ENCODE measurements around the gene ANO1.

Gene ANO1

DNA sequence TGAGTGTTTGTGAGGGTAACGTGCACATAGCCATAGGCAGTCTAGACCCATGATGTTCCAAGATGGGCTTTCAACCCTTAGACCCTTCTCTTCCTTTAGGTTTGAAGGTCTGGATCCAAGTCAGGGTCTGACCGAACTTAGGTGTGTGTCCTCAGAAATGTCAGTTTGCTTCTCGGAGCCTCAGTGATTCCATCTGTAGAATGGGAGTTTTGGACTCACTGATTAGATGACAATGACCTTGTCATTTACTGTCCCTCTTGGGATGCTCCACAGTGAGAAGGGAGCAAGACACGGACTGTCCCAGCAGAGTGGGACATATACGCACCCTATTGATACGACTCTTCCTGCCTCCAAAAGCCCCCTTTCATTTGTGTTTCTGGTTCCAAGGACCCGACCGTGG is 37.7 kb downstream of the ANO1 start:
- no peak for FAIRE-seq
- no peak for TF ChIP-seq PAX5 (IDR thresholded peaks at IDR 0.05; ENCODE audit: insufficient read depth, low read length, severe bottlenecking)
- no peak for TF ChIP-seq POLR2AphosphoS5 (IDR thresholded peaks at IDR 0.05; ENCODE audit: low read depth, low read length)
- TF ChIP-seq POLR2A (IDR thresholded peaks at IDR 0.05; ENCODE audit: low read depth, low read length): no peak
- no peak for TF ChIP-seq SPI1 (IDR thresholded peaks at IDR 0.05; ENCODE audit: low read depth, low read length)
- no peak for TF ChIP-seq TAF1 (IDR thresholded peaks at IDR 0.05; ENCODE audit: low read depth, low read length)
- TF ChIP-seq POU2F2 (IDR thresholded peaks at IDR 0.05; ENCODE audit: low read depth, low read length): no peak

DNA sequence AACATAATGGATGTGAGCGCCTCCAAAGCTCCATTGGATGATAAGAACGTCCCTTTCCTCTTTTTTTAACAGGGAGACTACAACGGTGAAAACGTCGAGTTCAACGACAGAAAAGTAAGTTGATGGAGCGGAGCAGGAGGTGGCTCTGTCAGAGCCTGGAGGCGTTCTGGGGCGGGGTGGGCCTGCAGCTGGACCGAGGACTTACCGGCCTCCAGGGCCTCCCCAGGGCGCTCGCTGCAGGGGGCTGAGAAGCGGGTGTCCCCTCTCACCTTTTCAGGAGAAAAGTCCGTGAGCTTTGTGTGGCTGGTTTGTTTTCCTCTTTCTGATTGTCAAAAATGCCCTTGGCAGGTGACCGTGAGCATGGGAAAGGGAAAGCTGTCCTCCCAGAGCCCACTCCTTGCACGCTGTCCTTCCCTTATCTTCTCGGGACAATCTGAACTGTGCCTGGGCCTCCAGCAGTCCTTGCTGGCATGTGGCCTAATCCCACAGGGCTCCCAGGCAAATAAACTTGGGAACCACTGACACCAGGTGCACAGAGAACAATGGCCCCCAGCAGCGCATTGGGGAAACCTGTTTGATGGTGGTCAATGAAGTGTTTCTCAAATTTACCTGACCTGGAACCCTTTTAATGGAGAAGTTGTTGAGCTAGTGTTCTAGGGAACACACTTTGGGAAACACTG is 38.4 kb downstream of the ANO1 start:
- no peak for FAIRE-seq
- TF ChIP-seq SPI1 (IDR thresholded peaks at IDR 0.05; ENCODE audit: low read depth, low read length): no peak
- no peak for TF ChIP-seq PAX5 (IDR thresholded peaks at IDR 0.05; ENCODE audit: insufficient read depth, low read length, severe bottlenecking)
- TF ChIP-seq POLR2A (IDR thresholded peaks at IDR 0.05; ENCODE audit: low read depth, low read length): no peak
- TF ChIP-seq TAF1 (IDR thresholded peaks at IDR 0.05; ENCODE audit: low read depth, low read length): no peak
- TF ChIP-seq POLR2AphosphoS5 (IDR thresholded peaks at IDR 0.05; ENCODE audit: low read depth, low read length): no peak

More for the DNA sequence above, 37.7 kb downstream of the ANO1 start:
- no peak for DNase-seq (ENCODE audit: insufficient read length, low spot score)

DNA sequence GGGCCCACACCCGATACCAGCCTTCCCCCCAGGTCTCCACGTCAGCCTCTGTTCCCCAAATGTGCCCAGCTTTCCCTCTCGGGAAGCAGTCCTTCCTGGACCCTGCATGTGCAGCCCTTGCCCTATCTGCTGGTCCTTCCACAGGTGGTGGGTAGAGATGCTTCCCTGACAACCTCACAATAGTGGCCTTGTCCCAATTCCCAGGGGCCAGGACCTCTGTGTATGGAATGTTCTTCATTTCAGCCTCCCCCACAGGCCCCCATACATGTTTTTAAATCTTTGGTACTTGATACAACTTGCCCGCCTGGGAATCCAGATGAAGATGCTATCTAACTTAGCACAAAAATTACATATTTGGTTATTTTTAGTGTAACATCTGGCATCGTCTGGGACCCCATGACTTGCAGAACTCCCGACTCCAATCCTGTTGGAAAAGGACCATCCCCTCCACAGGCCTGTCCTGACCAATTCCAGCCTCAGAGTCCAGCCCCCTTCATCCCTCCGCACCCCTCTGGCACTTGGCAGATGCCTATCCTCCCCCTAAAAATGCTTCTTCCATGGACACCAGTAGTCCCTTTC is 39.5 kb downstream of the ANO1 start:
- FAIRE-seq (no peak), DNase-seq (ENCODE audit: insufficient read length, low spot score) (no peak)
- TF ChIP-seq POU2F2 (IDR thresholded peaks at IDR 0.05; ENCODE audit: low read depth, low read length): no peak
- TF ChIP-seq PAX5 (IDR thresholded peaks at IDR 0.05; ENCODE audit: insufficient read depth, low read length, severe bottlenecking): no peak
- no peak for TF ChIP-seq POLR2A (IDR thresholded peaks at IDR 0.05; ENCODE audit: low read depth, low read length)
- TF ChIP-seq SPI1 (IDR thresholded peaks at IDR 0.05; ENCODE audit: low read depth, low read length): no peak
- TF ChIP-seq POLR2AphosphoS5 (IDR thresholded peaks at IDR 0.05; ENCODE audit: low read depth, low read length): no peak
- no peak for TF ChIP-seq TAF1 (IDR thresholded peaks at IDR 0.05; ENCODE audit: low read depth, low read length)

More for the DNA sequence above, 38.4 kb downstream of the ANO1 start:
- DNase-seq (ENCODE audit: insufficient read length, low spot score): no peak

DNA sequence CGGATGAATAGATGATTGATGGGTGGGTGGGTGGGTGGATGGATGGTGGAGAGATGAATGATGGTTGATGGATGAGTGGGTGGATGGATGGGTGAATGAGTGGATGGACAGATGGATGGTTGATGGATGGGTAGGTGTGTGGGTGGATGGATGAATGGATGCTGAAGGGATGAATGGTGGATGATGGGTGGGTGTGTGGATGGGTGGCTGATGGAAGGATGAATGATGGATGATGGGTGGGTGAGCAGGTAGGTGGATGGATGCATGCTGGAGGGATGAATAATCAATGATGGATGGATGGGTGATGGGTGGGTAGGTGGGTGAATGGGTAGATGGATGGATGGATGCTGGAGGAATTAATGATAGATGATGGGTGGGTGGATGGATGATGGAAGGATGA is 40.5 kb downstream of the ANO1 start:
- DNase-seq (ENCODE audit: insufficient read length, low spot score): no peak
- no peak for TF ChIP-seq POLR2A (IDR thresholded peaks at IDR 0.05; ENCODE audit: low read depth, low read length)
- TF ChIP-seq TAF1 (IDR thresholded peaks at IDR 0.05; ENCODE audit: low read depth, low read length): no peak
- no peak for TF ChIP-seq POLR2AphosphoS5 (IDR thresholded peaks at IDR 0.05; ENCODE audit: low read depth, low read length)
- TF ChIP-seq SPI1 (IDR thresholded peaks at IDR 0.05; ENCODE audit: low read depth, low read length): no peak
- TF ChIP-seq POU2F2 (IDR thresholded peaks at IDR 0.05; ENCODE audit: low read depth, low read length): no peak
- no peak for TF ChIP-seq PAX5 (IDR thresholded peaks at IDR 0.05; ENCODE audit: insufficient read depth, low read length, severe bottlenecking)
- no peak for FAIRE-seq

DNA sequence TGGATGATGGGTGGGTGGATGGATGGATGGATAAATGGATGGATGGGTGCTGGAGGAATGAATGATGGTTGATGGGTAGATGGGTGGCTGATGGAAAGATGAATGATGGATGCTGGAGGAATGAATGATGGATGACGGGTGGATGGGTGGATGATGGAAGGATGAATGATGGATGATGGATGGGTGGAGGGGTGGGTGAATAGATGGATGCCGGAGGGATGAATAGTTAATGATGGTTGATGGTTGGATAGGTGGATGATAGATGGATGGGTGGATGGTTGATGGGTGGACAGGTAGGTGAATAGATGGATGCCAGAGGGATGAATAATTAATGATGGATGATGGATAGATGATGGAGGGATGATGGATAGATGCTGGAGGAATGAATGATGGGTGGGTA is 41.4 kb downstream of the ANO1 start:
- DNase-seq (ENCODE audit: insufficient read length, low spot score): no peak
- no peak for TF ChIP-seq POLR2A (IDR thresholded peaks at IDR 0.05; ENCODE audit: low read depth, low read length)
- no peak for TF ChIP-seq TAF1 (IDR thresholded peaks at IDR 0.05; ENCODE audit: low read depth, low read length)
- TF ChIP-seq POU2F2 (IDR thresholded peaks at IDR 0.05; ENCODE audit: low read depth, low read length): no peak
- no peak for TF ChIP-seq PAX5 (IDR thresholded peaks at IDR 0.05; ENCODE audit: insufficient read depth, low read length, severe bottlenecking)
- TF ChIP-seq POLR2AphosphoS5 (IDR thresholded peaks at IDR 0.05; ENCODE audit: low read depth, low read length): no peak
- no peak for TF ChIP-seq SPI1 (IDR thresholded peaks at IDR 0.05; ENCODE audit: low read depth, low read length)
- FAIRE-seq: no peak

DNA sequence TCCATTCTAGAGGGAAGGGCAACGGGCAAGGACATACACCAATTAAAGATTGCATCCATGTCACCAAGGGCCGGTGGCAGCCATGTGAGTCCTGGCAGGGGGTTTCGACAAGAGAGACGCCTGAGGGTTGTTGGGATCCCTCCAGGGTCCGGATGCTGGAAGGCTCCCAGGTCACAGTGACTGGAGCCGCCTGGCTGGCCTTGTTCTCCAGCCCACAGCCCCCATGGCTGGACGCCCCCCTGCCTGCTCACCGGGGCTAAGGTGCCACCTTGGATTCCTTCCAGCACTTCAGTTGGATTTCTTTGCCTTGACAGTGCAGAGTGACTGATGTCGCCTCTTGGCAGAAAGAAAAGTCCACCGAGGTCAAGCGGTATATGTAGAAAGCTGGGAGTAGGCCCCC is 42.6 kb downstream of the ANO1 start:
- FAIRE-seq: no peak
- no peak for TF ChIP-seq SPI1 (IDR thresholded peaks at IDR 0.05; ENCODE audit: low read depth, low read length)
- TF ChIP-seq TAF1 (IDR thresholded peaks at IDR 0.05; ENCODE audit: low read depth, low read length): no peak
- TF ChIP-seq PAX5 (IDR thresholded peaks at IDR 0.05; ENCODE audit: insufficient read depth, low read length, severe bottlenecking): no peak
- no peak for TF ChIP-seq POLR2A (IDR thresholded peaks at IDR 0.05; ENCODE audit: low read depth, low read length)
- TF ChIP-seq POLR2AphosphoS5 (IDR thresholded peaks at IDR 0.05; ENCODE audit: low read depth, low read length): no peak
- no peak for TF ChIP-seq POU2F2 (IDR thresholded peaks at IDR 0.05; ENCODE audit: low read depth, low read length)

GRCh38 chr11:70122490-70123198 is 44.5 kb downstream of the ANO1 start:
- FAIRE-seq (no peak), DNase-seq (ENCODE audit: insufficient read length, low spot score) (no peak)
- TF ChIP-seq TAF1 (IDR thresholded peaks at IDR 0.05; ENCODE audit: low read depth, low read length) (no peak), POLR2AphosphoS5 (IDR thresholded peaks at IDR 0.05; ENCODE audit: low read depth, low read length) (no peak), POLR2A (IDR thresholded peaks at IDR 0.05; ENCODE audit: low read depth, low read length) (no peak), POU2F2 (IDR thresholded peaks at IDR 0.05; ENCODE audit: low read depth, low read length) (no peak), SPI1 (IDR thresholded peaks at IDR 0.05; ENCODE audit: low read depth, low read length) (no peak), PAX5 (IDR thresholded peaks at IDR 0.05; ENCODE audit: insufficient read depth, low read length, severe bottlenecking) (no peak)

More for the DNA sequence above, 42.6 kb downstream of the ANO1 start:
- DNase-seq (ENCODE audit: insufficient read length, low spot score): no peak

- TF ChIP-seq TAF1 (IDR thresholded peaks at IDR 0.05; ENCODE audit: low read depth, low read length) (no peak), POLR2A (IDR thresholded peaks at IDR 0.05; ENCODE audit: low read depth, low read length) (no peak), POU2F2 (IDR thresholded peaks at IDR 0.05; ENCODE audit: low read depth, low read length) (no peak), PAX5 (IDR thresholded peaks at IDR 0.05; ENCODE audit: insufficient read depth, low read length, severe bottlenecking) (no peak), SPI1 (IDR thresholded peaks at IDR 0.05; ENCODE audit: low read depth, low read length) (no peak), POLR2AphosphoS5 (IDR thresholded peaks at IDR 0.05; ENCODE audit: low read depth, low read length) (no peak)
- FAIRE-seq: no peak
- DNase-seq (ENCODE audit: insufficient read length, low spot score): no peak
Observed at GRCh38 chr11:70123711-70124110, 45.6 kb downstream of the ANO1 start.

Measured in GM12891 (cell line).